ENCODE results near the gene GTF2A1.
"Not testable (repeated sequence)": the region's sequence is repeated elsewhere in the genome, so short reads cannot be mapped to it uniquely, and the experiment has no call there.

GTF2A1 gene

DNA sequence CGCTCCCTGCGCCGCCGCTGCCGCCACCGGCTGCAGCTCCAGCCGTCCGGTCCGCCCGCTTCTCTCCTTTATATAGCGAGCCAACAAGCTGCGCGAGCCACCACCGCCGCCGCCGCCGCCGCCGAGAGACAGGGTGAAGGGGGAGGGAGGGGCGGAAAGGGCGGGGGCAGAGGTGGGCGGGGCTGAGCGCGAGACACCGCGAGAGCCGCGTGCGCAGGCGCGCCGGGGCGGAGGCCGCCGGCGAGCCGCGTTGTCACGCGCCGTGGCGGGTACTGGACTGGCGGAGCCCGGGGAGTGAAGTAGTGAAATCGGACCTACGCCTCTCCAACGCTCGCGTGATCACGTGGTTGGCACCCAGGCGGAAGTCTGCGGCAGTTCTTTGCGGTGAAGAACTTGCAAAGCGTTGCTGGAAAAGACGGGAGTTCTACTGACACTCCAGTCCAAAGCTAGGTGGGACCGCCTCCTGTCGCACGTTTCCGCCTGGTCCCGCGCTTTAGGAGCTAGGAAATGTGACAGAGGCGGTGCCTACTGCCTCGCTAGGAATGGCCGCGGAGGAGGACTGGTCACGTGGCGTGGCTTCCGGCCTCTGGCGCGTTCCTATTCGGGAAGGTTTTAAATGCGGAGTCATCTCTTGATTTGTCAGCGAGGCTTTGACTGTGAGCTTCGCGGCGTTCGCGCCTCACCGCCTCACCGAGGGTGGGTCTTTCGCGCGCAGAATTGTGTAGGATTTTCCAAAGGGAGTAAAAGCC is at the start of gene GTF2A1:
GTF2A1 (minus strand) TSS at position 130 of the 749 bp plus-strand sequence. CDS start 441 bp downstream, outside the sequence.
- DNase-seq: peak; percentile 98

DNA sequence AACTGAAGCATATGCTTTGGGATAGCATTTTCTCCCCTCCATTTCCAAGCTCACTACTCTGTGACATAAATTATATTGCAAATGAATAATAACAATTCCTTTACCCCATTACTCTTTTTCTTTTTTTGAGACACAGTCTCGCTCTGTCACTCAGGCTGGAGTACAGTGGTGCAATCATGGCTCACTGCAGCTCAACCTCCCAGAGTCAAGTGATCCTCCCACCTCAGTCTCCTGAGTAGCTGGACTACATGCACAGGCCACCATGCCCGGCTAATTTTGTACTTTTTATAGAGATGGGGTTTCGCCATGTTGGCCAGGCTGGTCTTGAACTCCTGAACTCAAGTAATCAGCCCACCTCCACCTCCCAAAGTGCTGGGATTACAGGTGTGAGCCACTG is 49.2 kb upstream of the GTF2A1 start:
- no peak for DNase-seq

- DNase-seq: peak; percentile 89
Measured at GRCh38 chr14:81269100-81269978, 48.6 kb upstream of the GTF2A1 start.

GRCh38 chr14:81268016-81268416 is 47.3 kb upstream of the GTF2A1 start:
- DNase-seq: peak; percentile 95

DNA sequence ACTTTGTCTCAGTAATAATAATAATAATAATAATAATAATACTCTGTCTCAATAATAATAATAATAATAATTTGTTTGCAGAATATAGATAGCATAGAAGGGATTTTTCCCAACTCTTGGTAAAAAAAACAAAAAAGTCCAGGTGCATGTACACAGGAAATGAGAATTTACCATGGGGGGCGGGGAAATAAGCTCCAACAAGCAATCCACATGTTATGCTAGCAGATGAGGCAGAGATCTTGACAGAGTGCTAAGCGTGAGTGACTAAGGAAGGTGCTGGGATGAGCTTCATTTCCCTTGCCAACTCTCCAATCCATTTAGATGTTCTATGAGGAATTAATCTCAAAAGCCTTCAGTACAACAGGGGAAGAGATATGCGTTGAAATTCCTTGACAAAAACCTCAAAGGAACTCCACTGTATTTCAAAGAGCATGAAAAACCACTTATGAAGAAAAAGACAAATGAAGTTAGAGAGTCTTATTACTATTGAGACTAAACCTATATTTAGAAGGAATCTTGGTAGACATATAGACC is 44.9 kb upstream of the GTF2A1 start:
- no peak for DNase-seq

GRCh38 chr14:81264671-81265070 is 43.9 kb upstream of the GTF2A1 start:
- peak; percentile 62 for DNase-seq

DNA sequence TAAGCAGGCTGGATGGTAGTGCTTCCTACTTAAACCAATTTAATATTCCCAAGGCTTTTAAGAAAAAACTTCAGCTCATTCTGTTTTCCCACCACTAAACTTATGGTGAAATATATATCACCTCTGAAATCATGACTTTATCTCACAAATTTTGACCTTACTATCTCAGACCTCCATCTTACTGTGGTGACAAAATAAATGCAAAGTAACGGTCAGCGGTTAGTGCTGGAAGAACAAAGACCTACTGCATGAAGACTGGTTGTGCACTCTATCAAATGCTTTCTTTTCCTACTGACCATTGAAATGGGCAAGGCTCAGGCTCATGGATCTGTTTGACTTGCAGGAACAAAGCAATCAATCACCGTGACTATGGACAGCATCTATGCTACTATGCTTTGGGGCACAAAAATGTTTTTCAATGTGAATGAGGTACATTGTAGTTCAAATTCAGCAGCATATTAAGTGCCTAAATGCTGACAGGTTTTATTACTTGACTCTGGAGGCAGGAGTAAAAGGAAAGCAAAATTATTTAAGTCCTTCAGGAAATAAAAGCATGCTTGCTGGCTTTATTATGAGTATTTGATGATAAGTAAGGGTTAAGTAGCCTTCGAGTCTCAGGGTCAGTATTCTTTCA is 43.1 kb upstream of the GTF2A1 start:
- peak; percentile 51 for DNase-seq

DNA sequence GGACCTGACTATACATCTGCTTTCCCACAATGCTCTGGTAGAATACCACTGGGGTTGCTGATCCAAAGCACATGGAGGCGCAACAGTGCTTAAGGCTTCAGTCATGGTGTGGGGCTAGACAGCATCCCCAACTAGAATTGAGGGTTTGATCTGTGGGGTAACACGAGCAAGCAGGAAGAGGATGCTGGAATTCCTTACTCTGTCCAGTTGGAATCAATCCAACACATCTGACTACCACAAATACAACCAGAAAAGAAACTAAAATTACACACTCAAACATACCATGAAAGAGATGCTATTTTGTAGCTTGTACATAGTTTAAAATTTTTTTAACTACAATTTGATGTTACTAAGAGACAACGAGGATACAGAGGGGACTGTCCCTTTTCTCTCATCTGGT is 40.4 kb upstream of the GTF2A1 start:
- DNase-seq: no peak

DNA sequence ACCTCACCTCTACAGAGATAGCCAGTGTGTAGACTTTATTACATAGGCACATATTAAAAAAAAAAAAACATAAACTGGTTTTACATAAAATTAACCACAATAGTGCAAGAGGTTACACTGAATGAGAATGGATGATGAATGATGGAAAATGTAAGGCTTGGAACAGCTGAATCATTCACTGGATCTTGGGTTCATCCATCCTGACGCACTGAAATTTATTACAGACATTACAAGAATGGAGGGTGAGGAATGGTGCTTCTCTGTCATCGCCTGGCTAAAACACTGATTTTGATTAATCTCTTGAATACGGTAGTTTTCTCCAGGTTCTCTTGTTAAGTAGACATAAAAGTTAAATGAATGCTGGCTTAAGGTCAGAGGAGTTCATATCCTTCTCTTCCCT is 40.0 kb upstream of the GTF2A1 start:
- DNase-seq: no peak

- DNase-seq: no peak
Measured at GRCh38 chr14:81256289-81256960, 35.7 kb upstream of the GTF2A1 start.

DNA sequence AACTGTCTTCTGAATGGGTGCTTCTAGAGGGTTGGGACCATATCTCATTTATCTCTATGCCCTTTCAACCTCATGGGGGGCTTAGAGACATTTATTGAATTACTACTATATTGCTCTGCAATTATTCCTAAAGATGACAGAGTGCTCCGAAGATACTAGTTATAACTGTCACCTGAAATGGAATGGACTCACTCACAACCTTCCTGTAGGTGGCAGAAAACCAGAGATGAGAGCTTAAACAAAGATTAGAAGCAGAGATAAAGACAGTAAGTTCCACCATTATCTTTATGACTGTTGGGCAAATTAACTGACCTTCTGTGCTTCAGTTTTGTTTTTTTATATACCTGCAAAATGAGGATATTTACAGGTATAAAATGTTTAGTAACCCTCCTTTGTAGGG is 31.5 kb upstream of the GTF2A1 start:
- DNase-seq: peak; percentile 49

DNA sequence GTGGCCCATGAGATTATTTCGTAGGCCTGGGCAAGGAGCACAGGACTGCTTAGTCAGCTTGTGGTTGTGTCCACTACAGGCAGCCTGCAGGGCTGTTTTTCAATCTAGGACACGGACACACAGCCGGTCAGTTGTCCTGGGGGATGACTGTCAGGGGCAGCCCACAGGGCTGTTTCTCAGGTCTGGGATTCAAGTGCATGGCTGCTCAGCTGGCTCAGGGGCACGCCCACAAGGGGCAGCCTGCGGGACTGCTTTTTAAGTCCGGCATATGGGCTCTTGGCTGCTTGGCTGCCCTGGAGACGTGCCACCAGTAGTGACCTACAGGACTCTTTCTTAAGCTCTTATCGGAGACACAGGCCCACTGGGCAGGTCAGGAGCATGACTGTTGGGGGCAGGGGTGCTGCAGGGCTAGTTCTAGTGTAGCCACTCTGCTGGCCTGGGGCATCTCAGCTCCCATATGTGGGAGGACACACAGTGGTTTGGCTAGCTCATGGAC is 26.6 kb upstream of the GTF2A1 start:
- DNase-seq: no peak

DNA sequence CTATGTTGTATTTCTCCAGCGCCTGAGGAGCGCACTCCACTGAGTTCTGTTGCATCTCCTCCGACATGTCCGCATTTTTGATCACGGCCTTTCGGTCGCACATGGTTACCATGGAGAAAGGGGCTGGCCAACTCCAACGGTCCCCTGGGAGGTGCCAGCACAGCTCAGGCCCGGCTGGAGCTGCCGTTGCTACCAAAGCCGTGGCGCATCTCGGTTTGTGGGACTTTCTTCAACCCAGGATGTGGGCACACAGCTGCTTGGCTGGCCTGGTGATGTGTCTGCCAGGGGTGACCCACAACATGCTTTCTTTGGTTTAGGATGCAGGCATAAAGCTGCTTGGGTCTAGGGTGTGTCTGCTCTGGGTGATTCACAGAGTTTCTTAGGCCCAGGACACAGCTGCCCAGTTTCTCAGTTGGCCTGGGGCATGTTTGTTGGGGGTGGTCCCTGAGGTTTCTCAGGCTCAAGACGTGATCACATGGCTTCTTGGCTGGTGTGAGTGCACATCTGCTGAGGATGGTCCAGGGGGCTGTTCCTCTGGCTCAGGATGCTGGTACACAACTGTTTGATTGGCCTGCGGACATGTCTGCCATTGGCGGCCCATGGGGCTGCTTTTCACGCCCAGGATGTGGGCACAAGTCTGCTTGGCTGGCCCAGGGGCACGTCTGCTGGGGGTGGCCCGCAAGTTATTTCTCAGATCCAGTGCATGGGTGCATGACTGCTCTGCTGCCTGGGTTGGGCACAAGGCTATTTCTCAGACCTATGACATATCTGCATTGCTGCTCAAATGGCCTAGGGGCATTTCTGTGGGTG is 25.9 kb upstream of the GTF2A1 start:
- no peak for DNase-seq

DNA sequence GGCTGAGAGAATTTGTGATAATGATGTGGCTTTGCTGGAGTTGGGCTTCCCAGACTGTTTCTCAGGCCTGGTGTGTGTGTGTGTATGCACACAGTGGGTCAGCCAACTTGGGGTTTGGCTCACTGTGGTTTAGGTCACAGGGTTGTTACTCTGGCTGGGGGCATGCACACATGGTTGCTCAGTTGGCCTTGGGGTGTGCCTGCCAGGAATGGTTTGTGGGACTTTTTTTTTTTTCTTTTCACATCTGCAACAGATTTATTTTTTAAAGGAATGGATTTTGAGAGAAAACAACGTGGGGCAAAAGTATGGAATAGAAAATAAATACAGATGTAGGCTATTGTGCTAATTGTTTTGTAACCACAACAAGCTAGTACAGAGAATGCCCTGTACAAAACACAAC is 25.0 kb upstream of the GTF2A1 start:
- no peak for DNase-seq

DNA sequence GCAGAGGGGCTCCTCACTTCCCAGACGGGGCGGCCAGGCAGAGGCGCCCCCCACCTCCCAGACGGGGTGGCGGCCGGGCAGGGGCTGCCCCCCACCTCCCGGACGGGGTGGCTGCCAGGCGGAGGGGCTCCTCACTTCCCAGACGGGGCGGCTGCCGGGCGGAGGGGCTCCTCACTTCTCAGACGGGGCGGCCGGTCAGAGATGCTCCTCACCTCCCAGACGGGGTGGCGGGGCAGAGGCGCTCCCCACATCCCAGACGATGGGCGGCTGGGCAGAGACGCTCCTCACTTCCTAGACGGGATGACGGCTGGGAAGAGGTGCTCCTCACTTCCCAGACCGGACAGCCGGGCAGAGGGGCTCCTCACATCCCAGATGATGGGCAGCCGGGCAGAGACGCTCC is 23.7 kb upstream of the GTF2A1 start:
- not testable (repeated sequence) for DNase-seq

DNA sequence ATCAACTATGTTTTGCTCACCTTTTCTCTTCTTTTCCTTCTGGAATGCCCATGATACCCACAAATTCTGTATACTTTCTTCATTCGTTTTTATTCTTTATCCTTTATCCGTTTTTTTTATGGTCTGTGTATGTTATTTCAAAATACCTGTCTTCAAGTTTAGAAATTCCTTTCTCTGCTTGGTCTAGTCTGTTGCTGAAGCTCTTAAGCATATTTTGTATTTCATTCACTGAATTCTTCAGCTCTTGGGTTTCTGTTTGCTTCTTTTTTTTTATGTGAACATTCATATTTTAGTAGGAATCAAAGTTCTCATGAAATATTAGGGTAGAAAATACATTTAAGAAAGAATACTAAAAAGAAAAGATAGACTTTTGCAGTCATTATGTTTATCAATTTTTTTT is 22.7 kb upstream of the GTF2A1 start:
- DNase-seq: no peak

DNA sequence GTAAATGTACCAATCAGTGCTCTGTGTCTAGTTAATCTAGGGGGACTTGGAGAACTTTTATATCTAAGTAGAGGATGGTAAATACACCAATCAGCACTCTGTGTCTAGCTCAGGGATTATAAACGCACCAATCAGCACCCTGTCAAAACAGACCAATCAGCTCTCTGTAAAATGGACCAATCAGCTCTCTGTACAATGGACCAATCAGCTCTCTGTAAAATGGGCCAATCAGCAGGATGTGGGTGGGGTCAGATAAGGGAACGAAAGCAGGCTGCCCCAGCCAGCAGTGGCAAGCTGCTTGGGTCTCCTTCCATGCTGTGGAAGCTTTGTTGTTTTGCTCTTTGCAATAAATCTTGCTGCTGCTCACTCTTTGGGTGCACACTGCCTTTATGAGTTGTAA is 16.1 kb upstream of the GTF2A1 start:
- DNase-seq: not testable (repeated sequence)

DNA sequence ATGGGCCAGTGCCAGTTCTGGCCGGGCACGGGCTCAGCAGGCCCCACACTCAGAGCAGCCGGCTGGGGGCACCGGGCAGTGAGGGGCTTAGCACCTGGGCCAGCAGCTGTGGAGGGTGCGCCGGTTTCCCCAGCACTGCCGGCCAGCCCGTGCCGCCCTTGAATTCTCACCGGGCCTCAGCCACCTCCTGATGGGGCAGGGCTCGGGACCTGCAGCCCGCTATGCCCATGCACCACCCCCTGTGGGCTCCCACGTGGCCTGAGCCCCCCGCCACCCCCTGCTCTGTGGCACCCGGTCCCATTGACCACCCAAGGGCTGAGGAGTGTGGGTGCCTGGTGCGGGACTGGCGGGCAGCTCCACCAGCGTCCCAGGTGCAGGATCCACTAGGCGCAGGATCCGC is 15.4 kb upstream of the GTF2A1 start:
- DNase-seq: no peak

- no peak for DNase-seq
Measured at GRCh38 chr14:81235096-81235495, 14.3 kb upstream of the GTF2A1 start.

DNA sequence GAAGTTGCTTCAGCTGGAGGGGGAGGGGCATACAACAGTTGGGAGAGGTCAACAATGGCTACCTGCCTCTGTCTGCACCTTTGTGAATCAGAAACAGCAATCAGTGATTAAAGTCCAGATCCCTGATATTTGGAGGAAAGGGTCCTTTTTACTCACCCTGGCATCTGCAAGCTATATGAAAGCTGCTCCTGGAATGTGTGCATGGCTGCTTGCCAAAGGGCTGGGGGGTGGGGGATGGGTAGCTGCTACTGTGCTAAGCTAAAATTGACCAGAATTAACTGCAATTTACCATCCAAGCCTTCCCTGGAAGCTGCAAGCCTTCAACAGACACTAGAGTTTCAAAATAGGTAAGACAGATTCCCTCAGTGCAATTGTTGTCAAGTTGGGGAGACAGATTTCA is 13.5 kb upstream of the GTF2A1 start:
- DNase-seq: no peak

GRCh38 chr14:81233615-81234014 is 12.9 kb upstream of the GTF2A1 start:
- DNase-seq: no peak

DNA sequence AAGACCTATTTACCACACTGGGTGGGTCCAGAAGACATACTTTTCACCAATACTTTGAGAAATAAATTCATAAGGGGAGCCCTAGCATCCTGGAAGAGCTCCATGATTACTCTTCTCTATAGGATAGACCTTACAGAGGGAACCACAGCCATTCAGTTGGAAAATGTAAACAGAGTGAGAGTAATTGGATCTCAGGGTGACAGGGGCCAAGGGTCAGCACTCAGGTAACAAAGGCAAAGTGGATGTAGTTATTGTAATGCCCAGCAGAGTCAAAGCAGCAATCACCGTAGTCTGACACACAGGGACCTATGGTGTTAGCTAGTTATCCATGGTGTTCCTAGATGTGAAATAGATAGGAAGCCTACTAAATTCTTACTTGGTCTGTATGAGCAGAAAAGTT is 10.8 kb upstream of the GTF2A1 start:
- DNase-seq: no peak

All from hematopoietic multipotent progenitor cell treated with erythropoietin and hydrocortisone succinate and interleukin-3 and kit ligand, for 6 days (in vitro differentiated cells).